Aortic smooth muscle cell (primary cell): Measurements from ENCODE around the gene TBC1D28. TPM values are rescaled to one million over a fixed set of nuclear protein-coding genes. Genes with fewer than 3 reads are reported as not detected.

Source experiments
- total RNA-seq: library from RNA; depleted of rRNA; stranded (reverse); fragments of >200 nt; gene quantifications from 2 replicates; pipeline ENCODE4 v1.2.3, GENCODE V29; 2014

TBC1D28 gene
- total RNA-seq, result not detected in 2 replicates

GRCh38 chr17:18644291-18644690 is at the start of gene TBC1D28:
TBC1D28 (minus strand) TSS chr17:18644391; CDS start chr17:18641352, 3,039 bp downstream.

GRCh38 chr17:18681767-18682571 is 37.8 kb upstream of the TBC1D28 start, which contains the start of gene FOXO3B:
FOXO3B (minus strand) TSS chr17:18682314; CDS start chr17:18681651, 663 bp downstream.

Other genes with a start within 250 kb of the TBC1D28 start
- gene LGALS9C, start 167.6 kb downstream of the TBC1D28 start, total RNA-seq, result not detected in 2 replicates
- 1.4 and 2.0 TPM in 2 replicates for gene FOXO3B, start 37.9 kb upstream of the TBC1D28 start, total RNA-seq
- under 0.01 and 0.06 TPM in 2 replicates for gene FBXW10, start 99.7 kb upstream of the TBC1D28 start, total RNA-seq
- gene TVP23B, start 136.8 kb upstream of the TBC1D28 start, total RNA-seq, result 102 and 103 TPM in 2 replicates
- 42.0 and 44.5 TPM in 2 replicates for gene PRPSAP2, start 213.7 kb upstream of the TBC1D28 start, total RNA-seq